OCI-LY3 (cell line): ENCODE results near the gene PLEKHS1.

ENCODE experiments used
- CTCF ChIP-seq: fragments of 200-600, 300-600 bp; sonication (generic); IDR thresholded peaks from 2 replicates; pipeline ENCODE4 v1.5.1; 2014; ENCODE audit warnings: antibody characterized with exemption, low read length, low read depth
- EZH2phosphoT487 ChIP-seq: fragments of 200-600 bp; shearing (Covaris generic); IDR thresholded peaks from 2 replicates; pipeline ENCODE4 v1.6.1; 2018; ENCODE audit warnings: antibody characterized with exemption, mixed run types, low read depth

GRCh38 chr10:113711142-113711541 lies 40.3 kb upstream of the PLEKHS1 start:
- TF ChIP-seq CTCF (no peak), EZH2phosphoT487 (no peak)
